Astrocyte (in vitro differentiated cells and primary cell): ENCODE data around the gene MIER1. TPM values are rescaled to one million over a fixed set of nuclear protein-coding genes. Genes with fewer than 3 reads are reported as not detected.

Source experiments
- DNase-seq: peaks from one replicate; pipeline ENCODE4 v3.0.0-alpha.2; 2010; ENCODE audit warnings: low read depth
- FAIRE-seq: peaks from 2 replicates; lab custom pipeline; 2011; peaks lifted over from hg19 to GRCh38; lab: Jason Lieb, UNC
- H2AFZ ChIP-seq: 2 replicates; pipeline ENCODE4 v1.6.0; 2012; ENCODE audit warnings: low read depth, low read length, inconsistent platforms
- H3K27ac ChIP-seq: 2 replicates; pipeline ENCODE4 v1.5.1; 2011; ENCODE audit warnings: low read depth, low read length, inconsistent platforms
- H3K27me3 ChIP-seq: 2 replicates; pipeline ENCODE4 v1.6.0; 2011; ENCODE audit warnings: low read length, inconsistent platforms; ENCODE audit not compliant: insufficient read depth
- H3K36me3 ChIP-seq: 2 replicates; pipeline ENCODE4 v1.5.1; 2011; ENCODE audit warnings: low read length, inconsistent platforms; ENCODE audit not compliant: insufficient read depth
- H3K4me1 ChIP-seq: 2 replicates; pipeline ENCODE4 v1.5.1; 2011; ENCODE audit warnings: low read length, inconsistent platforms; ENCODE audit not compliant: insufficient read depth
- H3K4me2 ChIP-seq: 2 replicates; pipeline ENCODE4 v1.6.0; 2012; ENCODE audit warnings: low read length, inconsistent platforms
- H3K4me3 ChIP-seq: 2 replicates; pipeline ENCODE4 v1.5.1; 2011; ENCODE audit warnings: low read depth, mild to moderate bottlenecking, low read length, inconsistent platforms; ENCODE audit not compliant: insufficient read depth
- H3K79me2 ChIP-seq: 2 replicates; pipeline ENCODE4 v1.6.0; 2012; ENCODE audit warnings: mild to moderate bottlenecking, low read length, inconsistent platforms; ENCODE audit not compliant: insufficient read depth
- H3K9ac ChIP-seq: 2 replicates; pipeline ENCODE4 v1.6.0; 2012; ENCODE audit warnings: mild to moderate bottlenecking, low read length, inconsistent platforms
- H3K9me3 ChIP-seq: 2 replicates; pipeline ENCODE4 v1.5.1; 2012; ENCODE audit warnings: low read depth, mild to moderate bottlenecking, low read length, inconsistent platforms; ENCODE audit not compliant: insufficient read depth
- H4K20me1 ChIP-seq: 2 replicates; pipeline ENCODE4 v1.6.0; 2012; ENCODE audit warnings: low read length, inconsistent platforms; ENCODE audit not compliant: insufficient read depth
- H3K27ac Mint-ChIP-seq: one replicate; pipeline ENCODE4 v1.8.0; 2021; ENCODE audit warnings: mild to moderate bottlenecking, mixed read lengths; ENCODE audit not compliant: unreplicated experiment
- H3K27me3 Mint-ChIP-seq: one replicate; pipeline ENCODE4 v1.8.0; 2021; ENCODE audit warnings: low read depth, mixed read lengths; ENCODE audit not compliant: unreplicated experiment
- H3K36me3 Mint-ChIP-seq: one replicate; pipeline ENCODE4 v1.8.0; 2021; ENCODE audit warnings: low read depth, mixed read lengths; ENCODE audit not compliant: unreplicated experiment
- H3K4me1 Mint-ChIP-seq: one replicate; pipeline ENCODE4 v1.8.0; 2021; ENCODE audit warnings: low read depth, mixed read lengths; ENCODE audit not compliant: unreplicated experiment
- H3K4me3 Mint-ChIP-seq: one replicate; pipeline ENCODE4 v1.8.0; 2021; ENCODE audit warnings: mild to moderate bottlenecking, moderate library complexity, mixed read lengths; ENCODE audit not compliant: unreplicated experiment
- H3K9me3 Mint-ChIP-seq: one replicate; pipeline ENCODE4 v1.8.0; 2021; ENCODE audit warnings: mild to moderate bottlenecking, mixed read lengths; ENCODE audit not compliant: unreplicated experiment
- EZH2 ChIP-seq: IDR thresholded peaks from 2 replicates; pipeline ENCODE4 v1.6.1; 2012; ENCODE audit warnings: mild to moderate bottlenecking, low read length, inconsistent platforms; ENCODE audit not compliant: insufficient read depth
- total RNA-seq: library from RNA; stranded (reverse); gene quantifications from 2 replicates; pipeline ENCODE4 v1.2.1, GENCODE V29; 2021
- TF ChIP-seq, protein P1 (sequence below): IDR thresholded peaks from 2 replicates; pipeline ENCODE4 v1.5.1; 2011; ENCODE audit warnings: low read depth, mild to moderate bottlenecking, inconsistent platforms, low read length, moderate library complexity; ENCODE audit not compliant: insufficient read depth

The MIER1 gene
- total RNA-seq, 1 donor from 2014 or later: 40.2 TPM

GRCh38 chr1:66999640-67000400, 75.0 kb downstream of the MIER1 start:
- Mint-ChIP-seq H3K4me3 (no peak overlapping the region), H3K27ac (no peak overlapping the region), H3K27me3 (no peaks in the 10 kb centered on the region), H3K9me3 (no peaks in the 10 kb centered on the region), H3K36me3 (peaks cover 11% of the 10 kb centered on the region), H3K4me1 (peaks cover 8% of the 10 kb centered on the region)
- H3K79me2 ChIP-seq: no peaks in the 10 kb centered on the region
- no peak overlapping the region for H3K27ac ChIP-seq
- H3K4me1 ChIP-seq: no peaks in the 10 kb centered on the region
- H3K4me2 ChIP-seq: no peak overlapping the region
- H3K9ac ChIP-seq: no peak overlapping the region
- peaks cover 16% of the 10 kb centered on the region for H3K36me3 ChIP-seq
- DNase-seq: no peak
- H4K20me1 ChIP-seq: peaks cover 3% of the 10 kb centered on the region
- H3K9me3 ChIP-seq: no peaks in the 10 kb centered on the region
- FAIRE-seq: no peak
- no peaks in the 10 kb centered on the region for H3K27me3 ChIP-seq
- H2AFZ ChIP-seq: no peak overlapping the region
- TF ChIP-seq, protein P1, sequence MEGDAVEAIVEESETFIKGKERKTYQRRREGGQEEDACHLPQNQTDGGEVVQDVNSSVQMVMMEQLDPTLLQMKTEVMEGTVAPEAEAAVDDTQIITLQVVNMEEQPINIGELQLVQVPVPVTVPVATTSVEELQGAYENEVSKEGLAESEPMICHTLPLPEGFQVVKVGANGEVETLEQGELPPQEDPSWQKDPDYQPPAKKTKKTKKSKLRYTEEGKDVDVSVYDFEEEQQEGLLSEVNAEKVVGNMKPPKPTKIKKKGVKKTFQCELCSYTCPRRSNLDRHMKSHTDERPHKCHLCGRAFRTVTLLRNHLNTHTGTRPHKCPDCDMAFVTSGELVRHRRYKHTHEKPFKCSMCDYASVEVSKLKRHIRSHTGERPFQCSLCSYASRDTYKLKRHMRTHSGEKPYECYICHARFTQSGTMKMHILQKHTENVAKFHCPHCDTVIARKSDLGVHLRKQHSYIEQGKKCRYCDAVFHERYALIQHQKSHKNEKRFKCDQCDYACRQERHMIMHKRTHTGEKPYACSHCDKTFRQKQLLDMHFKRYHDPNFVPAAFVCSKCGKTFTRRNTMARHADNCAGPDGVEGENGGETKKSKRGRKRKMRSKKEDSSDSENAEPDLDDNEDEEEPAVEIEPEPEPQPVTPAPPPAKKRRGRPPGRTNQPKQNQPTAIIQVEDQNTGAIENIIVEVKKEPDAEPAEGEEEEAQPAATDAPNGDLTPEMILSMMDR: no peak
- no peak for TF ChIP-seq EZH2
- H3K4me3 ChIP-seq: no peak overlapping the region

- peaks cover 16% of the 10 kb centered on the region for H3K36me3 ChIP-seq
- no peak overlapping the region for H3K4me3 ChIP-seq
- Mint-ChIP-seq H3K36me3 (peaks cover 10% of the 10 kb centered on the region), H3K4me1 (peaks cover 8% of the 10 kb centered on the region), H3K27me3 (no peaks in the 10 kb centered on the region), H3K27ac (no peak overlapping the region), H3K9me3 (no peaks in the 10 kb centered on the region), H3K4me3 (no peak overlapping the region)
- FAIRE-seq (no peak), DNase-seq (no peak)
- H3K9ac ChIP-seq: no peak overlapping the region
- H4K20me1 ChIP-seq: no peaks in the 10 kb centered on the region
- no peaks in the 10 kb centered on the region for H3K27me3 ChIP-seq
- no peak overlapping the region for H3K27ac ChIP-seq
- no peaks in the 10 kb centered on the region for H3K4me1 ChIP-seq
- no peak overlapping the region for H2AFZ ChIP-seq
- no peak for TF ChIP-seq EZH2
- TF ChIP-seq, protein P1: no peak
- H3K79me2 ChIP-seq: no peaks in the 10 kb centered on the region
- H3K9me3 ChIP-seq: no peaks in the 10 kb centered on the region
- H3K4me2 ChIP-seq: no peak overlapping the region
Measured at GRCh38 chr1:67001682-67002425, 77.1 kb downstream of the MIER1 start.
